GOT3 (cell line): Measurements from ENCODE around the gene POLR2L.
A peak's percentile ranks its signal among the peaks of the same experiment; 100 is the strongest.

Experiments
- DNase-seq: peaks from one replicate; lab custom pipeline; 2025; ENCODE audit warnings: mixed read lengths; lab: John Stamatoyannopoulos, UW

POLR2L gene

GRCh38 chr11:842370-843002, at the start of gene POLR2L, which contains the start of gene TSPAN4:
Gene POLR2L (minus strand): TSS chr11:842529. CDS start chr11:842508, 21 bp downstream.
Gene TSPAN4 (plus strand): TSS chr11:842852. CDS start chr11:850305, 7,453 bp downstream.
- peak; percentile 16 for DNase-seq

- no peak for DNase-seq
Observed at GRCh38 chr11:890794-891540, 48.6 kb upstream of the POLR2L start.

DNA sequence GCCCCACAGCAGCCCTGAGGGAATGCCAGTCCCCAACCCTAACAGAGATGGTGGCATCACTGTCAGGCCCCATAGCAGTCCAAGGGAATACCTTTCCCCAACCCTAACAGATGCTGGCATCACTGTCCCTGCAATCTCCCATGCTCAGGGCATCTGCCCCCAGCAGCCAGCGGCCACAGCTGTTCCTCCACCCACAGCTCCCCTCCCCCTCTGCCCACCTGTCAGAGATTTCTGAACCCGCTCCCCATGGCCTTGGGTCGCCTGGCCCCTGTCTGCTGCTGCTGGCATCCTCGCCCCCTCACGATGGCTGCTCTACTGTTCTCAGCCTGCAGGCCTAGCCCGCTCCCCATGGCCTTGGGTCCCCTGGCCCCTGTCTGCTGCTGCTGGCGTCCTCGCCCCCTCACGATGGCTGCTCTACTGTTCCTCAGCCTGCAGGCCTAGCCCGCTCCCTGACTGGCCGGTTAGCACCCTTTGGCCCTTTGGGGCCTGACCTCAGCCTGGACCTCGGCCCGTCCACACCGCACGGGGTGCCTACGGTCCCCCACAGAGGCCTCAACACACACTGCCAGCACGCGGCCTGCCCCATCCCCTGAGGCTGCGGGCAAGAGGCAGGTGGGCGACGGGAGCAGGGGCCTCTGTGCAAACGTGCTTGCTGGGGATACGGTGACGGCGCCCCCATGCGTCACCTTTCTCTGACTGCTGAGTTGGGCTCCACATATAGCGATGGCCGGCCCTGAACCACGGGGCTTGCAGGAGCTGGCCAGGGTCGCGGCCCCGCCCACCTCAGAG, 47.6 kb upstream of the POLR2L start:
- DNase-seq, result no peak

DNA sequence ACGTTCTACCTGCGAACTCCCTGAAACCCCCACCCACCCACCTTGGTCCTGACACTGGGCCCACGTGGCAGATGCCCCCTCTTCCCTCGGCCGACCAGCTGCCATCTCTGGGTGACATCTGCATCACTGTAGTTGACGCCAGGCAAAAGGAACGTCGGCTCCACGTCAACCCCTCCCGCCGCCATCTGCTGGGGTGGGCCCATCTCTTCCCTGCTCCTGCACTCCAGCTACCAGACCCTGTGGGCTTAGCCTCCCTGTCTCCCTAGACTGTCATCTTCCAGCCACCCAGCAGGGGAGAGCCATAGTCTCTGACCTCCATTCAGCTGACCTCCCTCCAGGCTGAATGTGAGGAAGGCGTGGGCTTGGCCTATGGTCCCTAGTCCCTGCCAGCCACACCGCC, 46.9 kb upstream of the POLR2L start:
- no peak for DNase-seq

- DNase-seq, result no peak
Observed at GRCh38 chr11:888310-889212, 46.2 kb upstream of the POLR2L start.

- DNase-seq, result no peak
Observed at GRCh38 chr11:887589-887988, 45.3 kb upstream of the POLR2L start.

GRCh38 chr11:886568-886967, 44.2 kb upstream of the POLR2L start:
- DNase-seq, result no peak

- no peak for DNase-seq
Observed at GRCh38 chr11:884578-885070, 42.3 kb upstream of the POLR2L start.

GRCh38 chr11:883527-883926, 41.2 kb upstream of the POLR2L start:
- DNase-seq, result no peak

DNA sequence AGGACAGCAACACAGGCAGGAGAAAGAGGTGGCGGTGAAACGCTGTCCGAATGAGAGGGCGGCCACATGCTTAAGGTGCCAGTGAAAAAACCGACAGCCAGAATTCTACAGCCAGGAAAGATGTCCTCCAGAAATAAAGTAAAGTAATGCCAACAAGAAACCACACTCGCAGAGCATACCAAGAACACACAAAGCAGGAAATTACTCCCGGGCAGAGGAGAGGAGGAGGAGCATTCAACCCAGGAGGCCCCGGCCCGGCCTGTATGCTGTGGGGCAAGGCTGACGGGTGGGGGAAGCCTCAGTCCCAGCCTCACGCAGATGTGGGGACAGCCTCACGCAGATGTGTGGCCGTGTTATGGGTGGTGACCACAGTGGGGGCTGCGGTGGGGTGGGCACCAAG, 40.3 kb upstream of the POLR2L start:
- DNase-seq, result no peak

GRCh38 chr11:880447-880846, 38.1 kb upstream of the POLR2L start:
- DNase-seq, result no peak

DNA sequence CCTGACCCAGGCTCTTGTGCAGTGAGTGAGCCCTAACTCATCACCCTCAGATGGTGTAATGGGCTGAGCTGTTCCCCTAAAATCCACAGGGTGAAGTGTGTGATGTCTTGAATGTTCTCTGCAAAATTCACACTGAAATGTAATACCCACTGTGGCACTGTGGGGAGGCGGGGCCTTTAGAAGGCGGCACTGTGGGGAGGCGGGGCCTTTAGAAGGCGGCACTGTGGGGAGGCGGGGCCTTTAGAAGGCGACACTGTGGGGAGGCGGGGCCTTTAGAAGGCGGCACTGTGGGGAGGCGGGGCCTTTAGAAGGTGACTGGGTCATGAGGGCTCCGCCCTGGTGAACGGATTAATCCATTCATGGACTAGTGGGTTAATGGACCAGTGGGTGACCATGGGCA, 35.2 kb upstream of the POLR2L start:
- DNase-seq, result no peak

DNA sequence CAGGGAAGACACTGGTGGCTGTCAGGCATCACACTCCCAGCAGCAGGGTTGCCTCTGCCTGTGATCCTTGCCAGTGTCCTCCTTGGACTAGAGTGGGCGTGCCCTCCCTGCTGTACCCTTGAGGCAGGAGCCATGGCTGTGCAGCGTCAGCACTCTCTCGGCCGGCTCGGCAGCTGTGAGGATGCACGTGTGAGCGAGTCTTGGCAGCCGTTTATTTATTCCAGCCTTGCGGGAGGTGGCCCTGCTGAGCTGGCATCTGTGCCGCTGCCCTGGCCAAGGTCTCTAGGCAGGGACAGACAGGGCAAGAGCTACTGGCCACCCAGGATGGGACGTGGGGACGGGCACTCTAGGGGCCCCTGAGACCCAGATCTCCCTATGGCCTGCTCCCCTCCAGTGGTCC, 34.2 kb upstream of the POLR2L start:
- no peak for DNase-seq

GRCh38 chr11:875769-876301, 33.5 kb upstream of the POLR2L start:
- no peak for DNase-seq

DNA sequence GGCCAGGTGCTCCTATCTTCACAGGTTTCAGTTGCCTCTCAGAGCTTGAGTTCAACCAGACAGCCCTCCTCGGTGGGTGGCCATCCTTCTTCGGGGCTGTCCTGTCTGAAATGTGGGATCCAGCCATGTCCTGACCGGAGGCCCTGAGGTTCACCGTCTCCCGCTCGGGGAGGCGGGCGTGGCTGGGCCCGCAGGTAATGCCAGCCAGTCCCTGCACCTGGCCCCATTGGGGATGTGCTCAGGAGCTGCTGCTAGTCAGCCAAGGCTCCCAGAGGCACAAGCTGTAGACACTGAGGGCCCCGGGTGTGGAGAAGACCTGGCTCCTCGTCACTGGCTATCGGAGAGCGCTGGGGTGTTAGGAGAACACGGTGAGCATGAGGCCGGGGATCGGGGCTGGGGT, 32.9 kb upstream of the POLR2L start:
- no peak for DNase-seq

- no peak for DNase-seq
Observed at GRCh38 chr11:873706-874105, 31.4 kb upstream of the POLR2L start.

DNA sequence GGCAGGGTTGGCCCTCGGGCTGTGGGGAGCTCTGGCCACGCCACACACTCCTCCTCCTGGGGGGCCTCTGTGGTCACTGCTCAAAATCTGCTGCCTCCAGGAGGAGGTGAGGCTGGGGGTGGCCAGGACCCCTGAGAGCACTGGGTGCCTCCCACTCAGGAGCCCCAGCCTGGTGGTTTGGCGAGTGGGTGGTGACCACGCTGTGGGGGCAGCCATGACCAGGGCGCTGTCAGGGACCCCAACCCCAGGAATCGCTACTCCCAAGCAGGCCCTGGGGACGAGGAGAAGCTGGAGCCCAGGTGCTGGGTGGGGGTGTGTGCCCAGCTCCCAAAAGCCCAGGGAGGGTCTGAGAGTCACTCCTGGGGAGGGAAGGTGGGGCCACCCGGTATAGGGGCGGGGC, 30.5 kb upstream of the POLR2L start:
- DNase-seq, result no peak

DNA sequence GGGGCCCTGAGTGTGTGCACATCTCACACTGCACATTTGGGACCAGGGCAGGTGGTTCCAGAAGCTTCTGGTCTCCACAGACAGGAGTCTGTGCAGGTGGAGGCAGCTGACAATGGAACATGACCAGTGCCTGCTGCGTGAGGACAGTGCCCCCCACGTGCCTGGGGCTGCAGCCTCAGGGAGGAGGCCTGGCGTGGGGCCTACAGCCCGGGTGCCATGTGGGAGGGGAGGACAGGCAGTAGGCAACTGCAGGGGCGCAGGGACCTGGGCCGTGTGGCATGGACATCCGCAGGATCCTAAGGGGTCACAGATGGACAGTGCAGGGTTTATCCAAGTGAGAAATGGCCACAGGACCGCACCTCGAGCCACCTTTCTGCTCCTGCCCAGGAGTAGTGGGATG, 29.1 kb upstream of the POLR2L start:
- DNase-seq, result no peak

DNA sequence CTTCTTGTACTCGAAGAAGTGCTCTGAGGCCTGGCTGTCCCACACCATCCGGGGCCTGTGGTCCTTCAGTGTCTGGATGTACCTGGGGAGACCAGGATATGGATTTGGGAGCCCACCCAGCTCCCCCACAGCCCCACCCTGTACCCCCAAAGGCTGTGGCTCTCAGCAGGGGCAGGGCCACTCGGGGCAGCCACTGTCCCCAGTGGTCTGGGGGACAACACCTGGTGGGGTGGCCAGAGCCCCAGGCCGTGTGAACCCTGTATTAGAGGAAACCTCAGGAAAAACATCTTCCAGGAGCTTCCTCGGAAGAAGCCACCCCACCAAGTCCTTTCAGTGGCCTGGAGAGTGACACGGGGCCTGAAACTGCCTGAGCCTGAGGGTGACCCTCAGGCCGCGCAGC, 28.1 kb upstream of the POLR2L start:
- DNase-seq, result no peak

GRCh38 chr11:870127-870413, 27.7 kb upstream of the POLR2L start:
- no peak for DNase-seq

GRCh38 chr11:869399-870126, 27.2 kb upstream of the POLR2L start:
- DNase-seq, result no peak
